A549 (cell line): ENCODE measurements around the gene CEP112. TPM values are rescaled to one million over a fixed set of nuclear protein-coding genes. Genes with fewer than 3 reads are reported as not detected.

Experiments
- ATAC-seq, 2 experiments: fragments of 200-7000 bp in 1 of 2; fragments of >200 bp in 1 of 2; cut with Nextera tagmentation in 1 of 2; cut with Tn5 transposase in 1 of 2; 3 replicates each; pipeline versions ENCODE4 v1.8.0 to v1.9.1; 2018 to 2020; ENCODE audit warnings: mild to moderate bottlenecking in 1 of 2, moderate library complexity in 1 of 2
- CTCF ChIA-PET: fragments of 300-600 bp; sonication (Branson Sonifier 250); formaldehyde crosslinking; extraction: SDS; loops from one replicate; lab custom pipeline; 2021; ENCODE audit warnings: antibody characterized with exemption, inconsistent platforms; lab: Yijun Ruan, JAX
- POLR2A ChIA-PET: fragments of 350-600 bp; formaldehyde crosslinking; extraction: SDS; loops from one replicate; lab custom pipeline; 2021; ENCODE audit warnings: antibody characterized with exemption, inconsistent platforms; lab: Yijun Ruan, JAX
- DNase-seq, 2 experiments: peaks; one replicate each; pipeline versions ENCODE4 v3.0.0 to v3.0.0-alpha.2; 2011 to 2016; ENCODE audit warnings: low read depth in 1 of 2, low spot score in 1 of 2
- FAIRE-seq: peaks from 2 replicates; lab custom pipeline; 2011; peaks lifted over from hg19 to GRCh38; lab: Jason Lieb, UNC
- H3K27ac ChIP-seq, 2 experiments: fragments of >200 bp; sonication (Bioruptor Twin); formaldehyde crosslinking; 3 replicates each; pipeline ENCODE4 v1.5.1; 2016 to 2017
- H3K4me1 ChIP-seq: fragments of >200 bp; sonication (Bioruptor Twin); formaldehyde crosslinking; 3 replicates; pipeline ENCODE4 v1.6.1; 2016
- H3K4me2 ChIP-seq: fragments of >200 bp; sonication (Bioruptor Twin); formaldehyde crosslinking; 3 replicates; pipeline ENCODE4 v1.6.1; 2016
- H3K4me3 ChIP-seq: fragments of >200 bp; sonication (Bioruptor Twin); formaldehyde crosslinking; 3 replicates; pipeline ENCODE4 v1.5.1; 2016
- H3K9me3 ChIP-seq: fragments of >200 bp; sonication (Bioruptor Twin); formaldehyde crosslinking; 3 replicates; pipeline ENCODE4 v1.6.1; 2016
- BHLHE40 ChIP-seq: IDR thresholded peaks from 2 replicates; pipeline ENCODE4 v1.6.1; 2012; ENCODE audit warnings: low read depth, low read length, inconsistent platforms
- CBX2 ChIP-seq: fragments of 200-600 bp; sonication (generic); IDR thresholded peaks from 2 replicates; pipeline ENCODE4 v1.6.1; 2016; ENCODE audit warnings: low read depth, mild to moderate bottlenecking, borderline replicate concordance
- CHD2 ChIP-seq: fragments of 150-350 bp; IDR thresholded peaks from 2 replicates; pipeline ENCODE4 v1.6.1; 2014; ENCODE audit warnings: low read length; ENCODE audit not compliant: partially characterized antibody
- EHF ChIP-seq: fragments of 250-450 bp; sonication (Bioruptor Pico); IDR thresholded peaks from 2 replicates; pipeline ENCODE4 v1.5.0; 2020; ENCODE audit warnings: mild to moderate bottlenecking
- EHMT2 ChIP-seq: fragments of 200-600 bp; sonication (generic); IDR thresholded peaks from 2 replicates; pipeline ENCODE4 v1.6.1; 2016; ENCODE audit warnings: antibody characterized with exemption, low read depth, mild to moderate bottlenecking, moderate library complexity
- ESRRA ChIP-seq: fragments of 150-350 bp; IDR thresholded peaks from 2 replicates; pipeline ENCODE4 v1.6.1; 2014; ENCODE audit warnings: mild to moderate bottlenecking, low read length, borderline replicate concordance
- FOSB ChIP-seq: fragments of 250-450 bp; sonication (Bioruptor Pico); IDR thresholded peaks from 2 replicates; pipeline ENCODE4 v1.5.0; 2020; ENCODE audit warnings: mild to moderate bottlenecking, moderate library complexity
- FOXS1 ChIP-seq: fragments of 250-450 bp; sonication (Bioruptor Pico); IDR thresholded peaks from 2 replicates; pipeline ENCODE4 v1.5.0; 2020; ENCODE audit warnings: mild to moderate bottlenecking, moderate library complexity
- GATA3 ChIP-seq: IDR thresholded peaks from 2 replicates; pipeline ENCODE4 v1.6.1; 2012; ENCODE audit warnings: borderline replicate concordance
- JUNB ChIP-seq: fragments of >200 bp; sonication (Bioruptor Twin); formaldehyde crosslinking; IDR thresholded peaks from 2 replicates; pipeline ENCODE4 v1.6.1; 2016
- KDM1A ChIP-seq: fragments of 200-600 bp; sonication (generic); IDR thresholded peaks from 2 replicates; pipeline ENCODE4 v1.6.1; 2016; ENCODE audit warnings: low read depth, mild to moderate bottlenecking
- MAFK ChIP-seq: fragments of 450-650 bp; IDR thresholded peaks from 2 replicates; pipeline ENCODE4 v1.6.1; 2014; ENCODE audit not compliant: partially characterized antibody
- MAZ ChIP-seq: fragments of 150-350 bp; IDR thresholded peaks from 2 replicates; pipeline ENCODE4 v1.6.1; 2014; ENCODE audit warnings: antibody characterized with exemption, low read depth, low read length, borderline replicate concordance
- NFE2L2 ChIP-seq: fragments of 150-350 bp; conservative IDR thresholded peaks from 2 replicates; pipeline ENCODE4 v1.6.1; 2014; ENCODE audit warnings: low read length
- NR3C1 ChIP-seq: fragments of >200 bp; sonication (Bioruptor Twin); formaldehyde crosslinking; IDR thresholded peaks from 3 replicates; pipeline ENCODE4 v1.6.1; 2017
- POLR2AphosphoS2 ChIP-seq: conservative IDR thresholded peaks from 2 replicates; pipeline ENCODE4 v1.6.1; 2012; ENCODE audit warnings: low read length, improper control_type of control experiment, inconsistent platforms
- RARB ChIP-seq: fragments of 250-450 bp; sonication (Bioruptor Pico); IDR thresholded peaks from 2 replicates; pipeline ENCODE4 v1.8.0; 2021; ENCODE audit warnings: mild to moderate bottlenecking, moderate library complexity
- RCOR1 ChIP-seq: fragments of 150-350 bp; IDR thresholded peaks from 2 replicates; pipeline ENCODE4 v1.6.1; 2014; ENCODE audit warnings: antibody characterized with exemption, low read length, low read depth
- RFX5 ChIP-seq: fragments of 450-650 bp; IDR thresholded peaks from 2 replicates; pipeline ENCODE4 v1.7.1; 2014; ENCODE audit warnings: antibody characterized with exemption, mild to moderate bottlenecking, moderate library complexity
- ZNF302 ChIP-seq: fragments of 250-450 bp; sonication (Bioruptor Pico); IDR thresholded peaks from 2 replicates; pipeline ENCODE4 v1.9.0; 2021; ENCODE audit warnings: inconsistent platforms, mild to moderate bottlenecking, moderate library complexity
- WGBS: methylation state at CpG from one replicate; pipeline ENCODE4 v1.1.6; 2017; ENCODE audit errors: missing lambda C conversion rate; 5-methylcytosine and 5-hydroxymethylcytosine counted together
- polyA plus RNA-seq, 4 experiments: library from polyadenylated mRNA; depleted of rRNA in 3 of 4; stranded (reverse); fragments of >200 nt; fragmentation: RNase III in 1 of 4; extraction: RNeasy Plus Mini Kit Qiagen cat#74134 plus additional on column Dnase treatment in 1 of 4; gene quantifications; 2 replicates in 3 of 4; 3 replicates in 1 of 4; pipeline ENCODE4 v1.2.3, GENCODE V29; 2011 to 2017
- TF ChIP-seq, protein P1 (sequence below): IDR thresholded peaks from 2 replicates; pipeline ENCODE4 v1.6.1; 2012
- TF ChIP-seq, protein P2 (sequence below): IDR thresholded peaks from 2 replicates; pipeline ENCODE4 v1.6.1; 2012; ENCODE audit warnings: low read depth, borderline replicate concordance
- TF ChIP-seq, protein P3 (sequence below): fragments of 250-450 bp; sonication (Bioruptor Pico); IDR thresholded peaks from 2 replicates; pipeline ENCODE4 v1.5.0; 2020; ENCODE audit warnings: low read depth, mild to moderate bottlenecking, moderate library complexity
- TF ChIP-seq, protein P4 (sequence below): fragments of 200-600 bp; sonication (generic); IDR thresholded peaks from 2 replicates; pipeline ENCODE4 v1.6.1; 2016; ENCODE audit warnings: antibody characterized with exemption, mild to moderate bottlenecking, moderate library complexity
- TF ChIP-seq, protein P5 (sequence below): fragments of >200 bp; sonication (Bioruptor Twin); formaldehyde crosslinking; IDR thresholded peaks from 2 replicates; pipeline ENCODE4 v1.6.1; 2016
- TF ChIP-seq, protein P6 (sequence below): IDR thresholded peaks from 2 replicates; pipeline ENCODE4 v1.6.1; 2012

Gene CEP112
- polyA plus RNA-seq, 2 of the 4 experiments (the other 2 are of a cell fraction) = 9.6 to 15.2 TPM

DNA sequence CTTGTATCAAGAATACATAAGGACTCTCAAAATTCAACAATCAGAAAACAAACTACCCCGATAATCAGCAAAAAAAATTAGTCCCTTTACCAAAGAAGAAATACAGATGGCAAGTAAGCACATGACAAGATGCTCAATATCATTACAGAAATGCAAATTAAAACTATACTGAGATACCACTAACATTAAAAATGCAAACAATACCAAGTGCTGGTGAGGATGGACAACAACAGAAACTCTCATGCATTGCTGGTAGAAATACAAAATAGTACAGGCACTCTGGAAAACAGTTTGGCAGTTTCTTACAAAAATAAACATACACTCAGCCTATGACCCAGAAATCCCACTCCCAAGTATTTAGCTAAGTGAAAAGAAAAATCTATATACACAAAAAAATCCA lies 7.5 kb downstream of the CEP112 start (continued):
- no peak for TF ChIP-seq CHD2
- no peak for TF ChIP-seq RFX5
- no peak for TF ChIP-seq CBX2
- TF ChIP-seq, protein P1, sequence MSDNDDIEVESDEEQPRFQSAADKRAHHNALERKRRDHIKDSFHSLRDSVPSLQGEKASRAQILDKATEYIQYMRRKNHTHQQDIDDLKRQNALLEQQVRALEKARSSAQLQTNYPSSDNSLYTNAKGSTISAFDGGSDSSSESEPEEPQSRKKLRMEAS = no peak
- TF ChIP-seq, protein P2, sequence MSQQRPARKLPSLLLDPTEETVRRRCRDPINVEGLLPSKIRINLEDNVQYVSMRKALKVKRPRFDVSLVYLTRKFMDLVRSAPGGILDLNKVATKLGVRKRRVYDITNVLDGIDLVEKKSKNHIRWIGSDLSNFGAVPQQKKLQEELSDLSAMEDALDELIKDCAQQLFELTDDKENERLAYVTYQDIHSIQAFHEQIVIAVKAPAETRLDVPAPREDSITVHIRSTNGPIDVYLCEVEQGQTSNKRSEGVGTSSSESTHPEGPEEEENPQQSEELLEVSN = no peak
- TF ChIP-seq, protein P3, sequence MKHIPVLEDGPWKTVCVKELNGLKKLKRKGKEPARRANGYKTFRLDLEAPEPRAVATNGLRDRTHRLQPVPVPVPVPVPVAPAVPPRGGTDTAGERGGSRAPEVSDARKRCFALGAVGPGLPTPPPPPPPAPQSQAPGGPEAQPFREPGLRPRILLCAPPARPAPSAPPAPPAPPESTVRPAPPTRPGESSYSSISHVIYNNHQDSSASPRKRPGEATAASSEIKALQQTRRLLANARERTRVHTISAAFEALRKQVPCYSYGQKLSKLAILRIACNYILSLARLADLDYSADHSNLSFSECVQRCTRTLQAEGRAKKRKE (CRISPR knock-in tag) = no peak
- no peak for TF ChIP-seq FOSB

DNA sequence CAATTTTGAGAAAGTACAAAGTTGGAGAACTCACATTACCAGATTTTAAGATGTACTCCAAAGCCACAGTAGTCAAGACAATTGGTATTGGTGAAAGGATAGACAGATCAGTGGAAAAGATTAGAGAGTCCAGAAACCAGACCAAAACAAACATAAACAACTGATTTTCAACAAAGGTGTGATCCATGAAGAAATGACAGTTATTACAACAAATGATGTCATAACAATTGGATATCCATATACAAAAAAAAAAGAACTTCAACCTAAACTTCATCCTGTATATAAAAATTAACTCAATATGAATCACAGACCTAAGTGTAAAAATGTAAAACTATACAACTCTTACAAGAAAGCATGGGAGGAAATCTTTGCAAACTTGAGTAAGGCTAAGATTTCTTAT lies 8.4 kb downstream of the CEP112 start:
- POLR2A ChIA-PET = no interaction called here
- no peak for TF ChIP-seq FOXS1 (CRISPR knock-in tag)
- TF ChIP-seq, all 56 proteins: peak for 0
- Histone ChIP-seq H3K4me1 (no peaks in the 10 kb centered on the region), H3K9me3 (peaks cover 3% of the 10 kb centered on the region; the same call in 1 of the 3 replicates), H3K4me2 (no peak overlapping the region), H3K27ac (no peak overlapping the region), H3K4me3 (no peak overlapping the region)
- CTCF ChIA-PET = interaction anchor here (0.6 to 1.7 kb wide), 2 partner anchors 10 to 13 kb away, joined by 3 to 4 read pairs; no protein-coding TSS in a partner anchor
- DNase-seq (no peak), FAIRE-seq (no peak), ATAC-seq (no peak)

DNA sequence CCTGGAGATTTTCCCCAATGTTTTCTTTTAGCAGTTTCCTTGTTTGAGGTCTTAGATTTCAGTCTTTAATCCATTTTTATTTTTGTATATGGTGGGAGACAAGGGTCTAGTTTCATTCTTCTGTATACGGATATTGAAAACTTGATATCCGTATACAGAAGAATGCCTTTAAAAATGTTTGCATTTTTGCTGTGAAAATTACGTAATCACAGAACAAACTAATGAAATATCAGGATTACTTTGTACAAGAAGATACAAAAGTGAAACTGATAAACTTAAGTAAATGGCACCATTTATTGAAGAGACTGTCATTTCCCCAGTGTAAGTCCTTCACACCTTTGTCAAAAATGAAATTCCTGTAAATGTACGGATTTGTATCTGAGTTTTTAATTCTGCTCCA lies 13.3 kb downstream of the CEP112 start:
- peak; percentile 49 for FAIRE-seq
- Histone ChIP-seq H3K27ac (no peak overlapping the region), H3K4me2 (no peak overlapping the region), H3K4me3 (no peak overlapping the region), H3K4me1 (no peaks in the 10 kb centered on the region), H3K9me3 (peaks cover 3% of the 10 kb centered on the region; the same call in 1 of the 3 replicates)
- CTCF ChIA-PET = interaction anchor here (1.8 kb wide), 1 partner anchor 13 kb away, joined by 7 read pairs; no protein-coding TSS in a partner anchor
- DNase-seq = no peak
- 92% methylated on average over 4 of the region's 4 CpGs for WGBS
- POLR2A ChIA-PET = no interaction called here
- no peak for ATAC-seq
- no peak for TF ChIP-seq NR3C1
- no peak for TF ChIP-seq RCOR1
- TF ChIP-seq ZNF302 (CRISPR knock-in tag) = no peak

DNA sequence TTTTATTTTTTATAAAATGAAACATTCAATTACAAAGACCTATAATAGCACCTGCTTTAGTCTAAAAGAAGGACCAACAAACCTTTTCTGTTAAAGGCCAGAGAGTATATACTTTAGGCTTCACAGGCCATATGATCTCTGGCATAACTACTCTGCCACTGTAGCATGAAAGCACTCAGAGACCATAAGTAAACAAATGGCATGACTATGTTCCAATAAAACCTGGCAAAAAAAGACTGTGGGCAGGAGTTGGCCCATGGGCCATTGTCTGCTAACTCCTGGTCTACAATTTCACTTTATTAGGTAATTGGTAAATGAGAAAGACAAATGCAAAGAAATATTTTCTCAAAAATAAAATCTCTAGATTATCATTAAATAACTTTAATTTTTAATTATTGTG lies 14.9 kb downstream of the CEP112 start:
- Histone ChIP-seq H3K4me2 (no peak overlapping the region), H3K27ac (no peak overlapping the region), H3K4me3 (no peak overlapping the region), H3K9me3 (peaks cover 3% of the 10 kb centered on the region; the same call in 1 of the 3 replicates), H3K4me1 (no peaks in the 10 kb centered on the region)
- POLR2A ChIA-PET = no interaction called here
- CTCF ChIA-PET = interaction anchor here (0.9 to 1.8 kb wide), 4 partner anchors 11 to 882 kb away, joined by 3 to 7 read pairs (median 3); no protein-coding TSS in a partner anchor
- ATAC-seq (no peak), FAIRE-seq (no peak), DNase-seq (no peak)
- TF ChIP-seq GATA3 (no peak), BHLHE40 (no peak), EHMT2 (no peak), JUNB (no peak), NFE2L2 (no peak), KDM1A (no peak), MAFK (no peak), ESRRA (no peak), POLR2AphosphoS2 (no peak), EHF (CRISPR knock-in tag) (no peak), CHD2 (no peak), MAZ (no peak), RARB (CRISPR knock-in tag) (no peak)
- TF ChIP-seq, protein P4, sequence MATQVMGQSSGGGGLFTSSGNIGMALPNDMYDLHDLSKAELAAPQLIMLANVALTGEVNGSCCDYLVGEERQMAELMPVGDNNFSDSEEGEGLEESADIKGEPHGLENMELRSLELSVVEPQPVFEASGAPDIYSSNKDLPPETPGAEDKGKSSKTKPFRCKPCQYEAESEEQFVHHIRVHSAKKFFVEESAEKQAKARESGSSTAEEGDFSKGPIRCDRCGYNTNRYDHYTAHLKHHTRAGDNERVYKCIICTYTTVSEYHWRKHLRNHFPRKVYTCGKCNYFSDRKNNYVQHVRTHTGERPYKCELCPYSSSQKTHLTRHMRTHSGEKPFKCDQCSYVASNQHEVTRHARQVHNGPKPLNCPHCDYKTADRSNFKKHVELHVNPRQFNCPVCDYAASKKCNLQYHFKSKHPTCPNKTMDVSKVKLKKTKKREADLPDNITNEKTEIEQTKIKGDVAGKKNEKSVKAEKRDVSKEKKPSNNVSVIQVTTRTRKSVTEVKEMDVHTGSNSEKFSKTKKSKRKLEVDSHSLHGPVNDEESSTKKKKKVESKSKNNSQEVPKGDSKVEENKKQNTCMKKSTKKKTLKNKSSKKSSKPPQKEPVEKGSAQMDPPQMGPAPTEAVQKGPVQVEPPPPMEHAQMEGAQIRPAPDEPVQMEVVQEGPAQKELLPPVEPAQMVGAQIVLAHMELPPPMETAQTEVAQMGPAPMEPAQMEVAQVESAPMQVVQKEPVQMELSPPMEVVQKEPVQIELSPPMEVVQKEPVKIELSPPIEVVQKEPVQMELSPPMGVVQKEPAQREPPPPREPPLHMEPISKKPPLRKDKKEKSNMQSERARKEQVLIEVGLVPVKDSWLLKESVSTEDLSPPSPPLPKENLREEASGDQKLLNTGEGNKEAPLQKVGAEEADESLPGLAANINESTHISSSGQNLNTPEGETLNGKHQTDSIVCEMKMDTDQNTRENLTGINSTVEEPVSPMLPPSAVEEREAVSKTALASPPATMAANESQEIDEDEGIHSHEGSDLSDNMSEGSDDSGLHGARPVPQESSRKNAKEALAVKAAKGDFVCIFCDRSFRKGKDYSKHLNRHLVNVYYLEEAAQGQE = no peak
- TF ChIP-seq, protein P5, sequence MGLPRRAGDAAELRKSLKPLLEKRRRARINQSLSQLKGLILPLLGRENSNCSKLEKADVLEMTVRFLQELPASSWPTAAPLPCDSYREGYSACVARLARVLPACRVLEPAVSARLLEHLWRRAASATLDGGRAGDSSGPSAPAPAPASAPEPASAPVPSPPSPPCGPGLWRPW = no peak
- TF ChIP-seq, protein P6, sequence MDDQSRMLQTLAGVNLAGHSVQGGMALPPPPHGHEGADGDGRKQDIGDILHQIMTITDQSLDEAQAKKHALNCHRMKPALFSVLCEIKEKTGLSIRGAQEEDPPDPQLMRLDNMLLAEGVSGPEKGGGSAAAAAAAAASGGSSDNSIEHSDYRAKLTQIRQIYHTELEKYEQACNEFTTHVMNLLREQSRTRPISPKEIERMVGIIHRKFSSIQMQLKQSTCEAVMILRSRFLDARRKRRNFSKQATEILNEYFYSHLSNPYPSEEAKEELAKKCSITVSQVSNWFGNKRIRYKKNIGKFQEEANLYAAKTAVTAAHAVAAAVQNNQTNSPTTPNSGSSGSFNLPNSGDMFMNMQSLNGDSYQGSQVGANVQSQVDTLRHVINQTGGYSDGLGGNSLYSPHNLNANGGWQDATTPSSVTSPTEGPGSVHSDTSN = no peak
